Measurements from ENCODE around the gene PDE6A. TPM values are rescaled to one million over a fixed set of nuclear protein-coding genes. Genes with fewer than 3 reads are reported as not detected.

PDE6A gene
- polyA plus RNA-seq, 4 donors: 0.09 to 0.13 (median 0.11) TPM

GRCh38 chr5:149841851-149842793 is 102.5 kb downstream of the PDE6A start:
- no peak for DNase-seq (ENCODE audit: low read depth in 4 of 4, low spot score in 3 of 4)

DNA sequence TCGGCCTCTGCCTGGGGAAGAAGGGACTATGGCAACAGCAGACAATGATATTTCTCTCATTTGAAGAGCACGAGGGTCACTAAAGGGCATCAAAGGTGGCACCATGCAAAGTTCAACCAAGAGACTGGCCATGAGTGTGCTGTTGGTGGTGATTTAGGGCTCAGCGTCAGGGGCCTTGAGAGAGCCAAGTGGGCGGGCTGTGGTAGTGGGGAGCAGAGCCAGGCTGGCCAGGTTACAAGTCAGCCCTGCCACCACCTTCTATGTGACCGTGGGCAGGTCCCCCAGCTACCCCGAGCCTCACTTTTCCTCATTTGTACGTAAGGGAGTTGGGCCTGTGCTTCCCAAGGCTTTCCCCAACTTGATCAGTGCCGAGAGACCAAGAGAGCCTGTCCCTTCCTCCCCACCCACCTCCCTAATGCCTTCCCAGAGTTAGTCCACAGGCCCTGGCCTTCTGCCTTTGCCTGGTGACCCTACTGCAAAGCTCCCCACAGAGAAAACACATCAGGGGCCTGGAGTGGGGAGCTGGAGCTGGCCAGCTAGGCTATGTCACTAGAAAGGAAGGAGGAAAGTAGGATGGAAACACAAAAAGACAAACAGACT is 104.3 kb downstream of the PDE6A start:
- DNase-seq (ENCODE audit: low read depth in 4 of 4, low spot score in 3 of 4): no peak

- DNase-seq (ENCODE audit: low read depth in 4 of 4, low spot score in 3 of 4): no peak
These were observed 104.8 kb downstream of the PDE6A start for GRCh38 chr5:149839761-149840160.

DNA sequence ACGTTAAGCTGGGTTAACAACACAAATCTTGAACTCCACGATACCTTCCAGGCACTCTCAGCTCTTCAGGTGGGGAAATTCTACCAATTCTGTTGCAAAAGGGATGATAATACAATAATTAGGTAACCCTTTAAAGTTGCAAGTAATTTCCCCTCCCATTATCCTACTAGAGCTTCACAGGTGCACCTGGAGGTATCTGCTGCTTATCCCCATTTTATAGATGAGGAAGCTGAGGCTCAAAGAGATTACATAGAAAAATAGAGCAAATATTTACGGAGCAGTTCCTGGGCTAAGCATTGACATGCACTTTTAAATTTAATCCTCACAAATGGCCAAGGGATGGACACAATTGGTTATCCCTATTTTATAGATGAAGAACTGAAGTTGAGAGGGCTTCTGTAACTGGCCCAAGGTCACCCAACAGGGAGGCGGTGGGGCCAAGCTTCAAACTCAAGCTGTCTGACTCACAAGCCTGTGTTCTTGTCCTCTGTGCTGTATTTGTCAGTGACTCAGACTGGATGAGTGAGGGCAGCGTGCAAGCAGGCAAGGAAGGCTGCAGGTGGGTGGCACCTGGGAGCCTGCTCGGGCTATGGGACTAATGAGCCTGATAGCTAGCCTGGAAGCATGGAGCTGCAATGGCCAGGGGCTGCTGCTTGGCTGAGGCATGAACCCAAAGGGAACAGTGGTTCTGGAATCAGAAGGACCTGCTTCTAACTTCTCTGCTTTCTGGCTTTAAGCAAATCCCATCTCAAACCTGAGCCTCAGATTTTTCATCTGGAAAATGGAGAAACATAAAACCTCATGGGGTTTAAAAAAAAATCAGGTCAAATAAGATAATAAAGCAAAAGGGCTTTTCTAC is 105.5 kb downstream of the PDE6A start:
- DNase-seq (ENCODE audit: low read depth in 4 of 4, low spot score in 3 of 4): no peak

GRCh38 chr5:149837680-149838269 is 106.8 kb downstream of the PDE6A start:
- peak in 1 of 4 donors; percentile 27 for DNase-seq (ENCODE audit: low read depth in 4 of 4, low spot score in 3 of 4)

DNA sequence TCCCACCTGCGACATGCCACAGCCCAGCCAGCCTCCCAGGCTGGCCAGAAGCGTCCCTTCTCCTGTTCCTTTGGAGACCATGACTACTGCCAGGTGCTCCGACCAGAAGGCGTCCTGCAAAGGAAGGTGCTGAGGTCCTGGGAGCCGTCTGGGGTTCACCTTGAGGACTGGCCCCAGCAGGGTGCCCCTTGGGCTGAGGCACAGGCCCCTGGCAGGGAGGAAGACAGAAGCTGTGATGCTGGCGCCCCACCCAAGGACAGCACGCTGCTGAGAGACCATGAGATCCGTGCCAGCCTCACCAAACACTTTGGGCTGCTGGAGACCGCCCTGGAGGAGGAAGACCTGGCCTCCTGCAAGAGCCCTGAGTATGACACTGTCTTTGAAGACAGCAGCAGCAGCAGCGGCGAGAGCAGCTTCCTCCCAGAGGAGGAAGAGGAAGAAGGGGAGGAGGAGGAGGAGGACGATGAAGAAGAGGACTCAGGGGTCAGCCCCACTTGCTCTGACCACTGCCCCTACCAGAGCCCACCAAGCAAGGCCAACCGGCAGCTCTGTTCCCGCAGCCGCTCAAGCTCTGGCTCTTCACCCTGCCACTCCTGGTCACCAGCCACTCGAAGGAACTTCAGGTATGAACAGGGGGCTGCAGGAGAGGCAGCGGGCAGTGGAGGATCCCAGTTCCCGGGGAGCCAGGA is 108.0 kb downstream of the PDE6A start:
- DNase-seq (ENCODE audit: low read depth in 4 of 4, low spot score in 3 of 4): no peak

- DNase-seq (ENCODE audit: low read depth in 4 of 4, low spot score in 3 of 4): peak; percentile 67 to 76 (median 72)
These were observed 110.2 kb downstream of the PDE6A start for GRCh38 chr5:149834246-149834855.

DNA sequence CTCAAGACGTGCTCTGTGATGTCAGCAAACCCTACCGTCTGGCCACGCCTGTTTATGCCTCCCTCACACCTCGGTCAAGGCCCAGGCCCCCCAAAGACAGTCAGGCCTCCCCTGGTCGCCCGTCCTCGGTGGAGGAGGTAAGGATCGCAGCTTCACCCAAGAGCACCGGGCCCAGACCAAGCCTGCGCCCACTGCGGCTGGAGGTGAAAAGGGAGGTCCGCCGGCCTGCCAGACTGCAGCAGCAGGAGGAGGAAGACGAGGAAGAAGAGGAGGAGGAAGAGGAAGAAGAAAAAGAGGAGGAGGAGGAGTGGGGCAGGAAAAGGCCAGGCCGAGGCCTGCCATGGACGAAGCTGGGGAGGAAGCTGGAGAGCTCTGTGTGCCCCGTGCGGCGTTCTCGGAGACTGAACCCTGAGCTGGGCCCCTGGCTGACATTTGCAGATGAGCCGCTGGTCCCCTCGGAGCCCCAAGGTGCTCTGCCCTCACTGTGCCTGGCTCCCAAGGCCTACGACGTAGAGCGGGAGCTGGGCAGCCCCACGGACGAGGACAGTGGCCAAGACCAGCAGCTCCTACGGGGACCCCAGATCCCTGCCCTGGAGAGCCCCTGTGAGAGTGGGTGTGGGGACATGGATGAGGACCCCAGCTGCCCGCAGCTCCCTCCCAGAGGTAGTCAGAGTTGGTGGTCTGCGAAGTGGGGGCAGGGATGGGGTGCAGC is 111.3 kb downstream of the PDE6A start:
- no peak for DNase-seq (ENCODE audit: low read depth in 4 of 4, low spot score in 3 of 4)

DNA sequence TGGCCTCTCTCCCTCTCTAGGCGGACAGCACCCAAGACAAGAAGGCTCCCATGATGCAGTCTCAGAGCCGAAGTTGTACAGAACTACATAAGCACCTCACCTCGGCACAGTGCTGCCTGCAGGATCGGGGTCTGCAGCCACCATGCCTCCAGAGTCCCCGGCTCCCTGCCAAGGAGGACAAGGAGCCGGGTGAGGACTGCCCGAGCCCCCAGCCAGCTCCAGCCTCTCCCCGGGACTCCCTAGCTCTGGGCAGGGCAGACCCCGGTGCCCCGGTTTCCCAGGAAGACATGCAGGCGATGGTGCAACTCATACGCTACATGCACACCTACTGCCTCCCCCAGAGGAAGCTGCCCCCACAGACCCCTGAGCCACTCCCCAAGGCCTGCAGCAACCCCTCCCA is 112.0 kb downstream of the PDE6A start:
- no peak for DNase-seq (ENCODE audit: low read depth in 4 of 4, low spot score in 3 of 4)

DNA sequence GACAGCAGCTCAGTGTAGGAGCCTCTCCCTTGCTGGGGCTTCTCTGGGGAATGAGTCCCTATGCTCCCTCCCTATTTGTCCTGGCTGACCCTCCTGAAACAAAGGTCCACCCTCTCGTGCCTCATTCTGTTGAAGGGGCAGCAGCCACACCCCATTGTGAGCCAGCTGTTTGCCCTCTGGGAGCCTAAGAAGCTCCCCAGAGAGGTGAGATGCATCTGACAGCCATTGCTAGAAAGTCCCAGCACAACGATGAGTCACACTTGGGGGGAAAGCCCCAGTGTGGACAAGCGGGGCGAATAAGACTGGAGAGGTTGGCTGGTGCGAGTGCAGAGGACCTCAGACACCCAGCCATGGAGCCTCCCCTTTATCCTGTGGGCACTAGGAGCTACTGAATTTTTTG is 113.1 kb downstream of the PDE6A start:
- DNase-seq (ENCODE audit: low read depth in 4 of 4, low spot score in 3 of 4): no peak

- DNase-seq (ENCODE audit: low read depth in 4 of 4, low spot score in 3 of 4): no peak
These were observed 114.0 kb downstream of the PDE6A start for GRCh38 chr5:149830579-149830978.

- no peak for DNase-seq (ENCODE audit: low read depth in 4 of 4, low spot score in 3 of 4)
These were observed 114.6 kb downstream of the PDE6A start for GRCh38 chr5:149829954-149830353.

DNA sequence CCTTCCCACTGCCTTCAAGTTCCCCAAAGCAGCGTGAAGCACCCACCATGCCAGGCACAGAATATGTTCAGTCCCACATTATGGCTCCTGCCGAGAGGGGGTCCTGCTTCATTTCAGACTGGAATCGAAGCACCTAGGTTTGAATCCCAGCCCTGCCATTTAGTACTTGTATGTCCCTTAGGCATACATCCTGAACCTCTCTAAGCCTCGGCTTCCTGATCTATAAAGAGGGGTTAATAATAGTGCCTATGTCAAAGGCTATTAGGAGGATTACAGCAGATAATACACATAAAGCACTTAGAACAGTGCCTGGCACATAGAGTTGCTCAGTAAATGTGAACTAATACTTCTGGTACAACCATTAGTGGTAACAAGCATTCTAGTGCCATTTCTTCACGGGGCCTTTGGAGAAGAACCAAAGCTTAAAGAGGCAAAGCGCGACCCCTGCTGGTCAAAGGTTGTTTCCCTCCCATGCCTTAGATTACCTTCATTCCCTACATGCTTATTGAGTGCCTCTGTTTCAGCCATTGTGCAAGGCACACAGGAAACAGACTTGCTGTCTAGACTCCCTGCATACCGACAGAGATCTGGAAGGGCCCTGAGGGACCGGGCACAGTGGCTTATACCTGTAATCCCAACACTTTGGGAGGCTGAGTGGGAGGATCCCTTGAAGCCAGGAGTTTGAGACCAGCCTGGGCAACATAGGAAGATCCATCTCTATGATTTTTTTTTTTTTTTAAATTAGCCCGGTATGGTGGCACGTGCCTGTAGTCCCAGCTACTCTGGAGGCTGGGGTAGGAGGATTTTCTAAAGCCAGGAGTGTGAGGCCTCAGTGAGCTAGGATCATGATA is 116.2 kb downstream of the PDE6A start:
- peak; percentile 81 to 85 (median 84) for DNase-seq (ENCODE audit: low read depth in 4 of 4, low spot score in 3 of 4)

DNA sequence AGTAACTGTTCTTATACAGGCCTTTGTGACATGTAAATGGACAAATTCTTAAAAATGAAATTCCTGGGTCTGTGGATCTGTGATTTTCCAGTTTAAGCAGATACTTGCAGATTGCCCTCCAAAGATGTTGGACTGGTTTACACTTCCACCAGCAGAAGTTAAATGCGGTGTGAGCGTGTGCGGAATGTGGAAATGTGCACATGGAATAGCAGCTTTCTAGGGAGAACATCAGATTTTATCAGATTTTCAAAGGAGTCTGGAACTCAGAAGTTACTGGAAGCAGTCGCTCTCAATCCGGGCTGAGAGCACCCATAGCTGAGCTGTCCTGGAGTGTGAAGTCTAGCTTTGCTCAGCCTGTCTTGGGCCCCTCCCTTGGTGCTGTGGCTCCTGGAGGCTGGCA is 117.0 kb downstream of the PDE6A start:
- DNase-seq (ENCODE audit: low read depth in 4 of 4, low spot score in 3 of 4): no peak

- DNase-seq (ENCODE audit: low read depth in 4 of 4, low spot score in 3 of 4): no peak
These were observed 117.5 kb downstream of the PDE6A start for GRCh38 chr5:149827086-149827485.

DNA sequence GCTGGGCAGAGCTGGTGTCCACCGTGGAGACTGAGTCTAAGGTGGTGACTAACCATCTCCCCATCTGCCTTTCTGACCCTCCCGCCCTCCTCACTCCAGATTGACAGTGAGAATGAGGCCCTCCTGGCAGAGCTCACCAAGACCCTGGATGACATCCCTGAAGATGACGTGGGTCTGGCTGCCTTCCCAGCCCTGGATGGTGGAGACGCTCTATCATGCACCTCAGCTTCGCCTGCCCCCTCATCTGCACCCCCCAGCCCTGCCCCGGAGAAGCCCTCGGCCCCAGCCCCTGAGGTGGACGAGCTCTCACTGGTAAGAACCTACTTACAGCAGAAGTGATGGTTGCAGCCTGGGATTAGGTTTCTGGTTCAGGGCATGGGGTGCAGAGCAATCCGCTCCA is 118.0 kb downstream of the PDE6A start:
- DNase-seq (ENCODE audit: low read depth in 4 of 4, low spot score in 3 of 4): no peak

DNA sequence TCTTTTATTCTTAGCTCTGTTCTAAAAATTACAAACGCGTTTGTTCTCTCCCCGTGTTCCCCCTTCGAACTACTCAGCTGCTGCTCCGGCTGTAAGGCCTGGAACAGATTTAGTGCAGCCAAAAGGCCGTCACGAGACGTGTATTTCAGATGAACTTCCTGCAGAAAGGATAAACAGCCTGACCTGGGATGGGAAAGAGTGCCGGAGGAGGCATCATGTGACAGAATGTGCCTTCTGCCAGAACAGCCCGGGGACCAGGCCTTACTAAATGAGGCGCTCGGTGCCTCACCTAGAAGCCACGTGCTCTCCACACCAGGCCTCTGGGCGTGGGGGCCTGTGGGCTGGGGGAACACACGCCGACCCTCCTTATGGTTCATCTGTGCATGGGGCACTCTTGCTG is 119.7 kb downstream of the PDE6A start:
- DNase-seq (ENCODE audit: low read depth in 4 of 4, low spot score in 3 of 4): no peak

DNA sequence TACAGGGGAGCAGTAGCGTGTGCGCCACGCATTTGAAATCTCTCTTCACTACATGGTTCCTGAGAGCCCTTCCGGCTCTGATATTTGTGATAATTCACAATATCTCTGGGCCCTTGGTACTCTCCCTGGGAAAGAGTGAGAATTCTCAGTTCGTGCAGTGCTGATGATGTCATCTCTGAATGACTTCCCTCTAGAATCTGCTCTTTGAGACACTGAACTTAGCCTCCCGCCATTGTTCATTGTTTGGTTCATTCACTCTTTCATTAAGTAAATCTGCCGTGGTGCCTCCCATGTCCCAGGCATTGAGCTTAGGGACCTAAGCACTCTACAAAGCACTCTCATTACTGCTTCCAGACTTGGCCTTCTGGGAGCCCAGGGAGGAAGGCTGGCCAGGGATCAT is 120.5 kb downstream of the PDE6A start:
- no peak for DNase-seq (ENCODE audit: low read depth in 4 of 4, low spot score in 3 of 4)

Measured in right renal pelvis (tissue), 4 donors.